GM19463 (cell line): ENCODE data around the gene RHEBL1.

Source experiments
- ATAC-seq: cut with Tn5 transposase; IDR thresholded peaks from one replicate; pipeline ENCODE4 v1.9.1; 2021; ENCODE audit warnings: mild to moderate bottlenecking, moderate library complexity; ENCODE audit not compliant: unreplicated experiment

The RHEBL1 gene

DNA sequence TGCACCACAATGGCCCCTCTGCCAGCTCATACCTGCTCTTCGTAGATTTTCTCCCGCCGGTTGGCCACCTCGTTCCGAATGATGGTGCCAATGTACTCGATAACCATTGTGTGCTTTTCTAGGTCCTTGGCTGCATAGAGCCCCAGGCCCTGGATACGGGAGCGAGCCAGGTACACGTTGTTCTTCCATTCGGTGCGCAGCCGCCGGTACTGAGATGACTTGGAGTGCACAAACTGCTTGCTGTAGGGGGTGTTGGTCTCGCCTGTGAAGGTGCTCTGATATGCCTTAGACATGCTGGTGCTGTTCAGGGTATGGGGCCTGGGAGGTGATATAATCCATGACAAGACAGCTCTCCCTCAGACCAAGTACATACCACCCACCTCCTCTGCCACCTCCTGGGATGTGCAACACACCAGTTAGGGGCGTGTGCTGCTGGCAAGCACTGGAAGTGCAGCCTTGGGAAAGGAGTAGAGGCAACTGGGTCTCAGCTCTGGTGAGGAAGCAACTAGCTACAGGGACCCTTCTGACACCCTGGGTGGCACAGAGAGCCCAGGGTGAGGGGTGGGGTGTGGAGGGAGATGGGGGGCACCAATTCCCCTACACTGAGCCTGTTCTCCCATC is 47.1 kb downstream of the RHEBL1 start:
- ATAC-seq = no peak

DNA sequence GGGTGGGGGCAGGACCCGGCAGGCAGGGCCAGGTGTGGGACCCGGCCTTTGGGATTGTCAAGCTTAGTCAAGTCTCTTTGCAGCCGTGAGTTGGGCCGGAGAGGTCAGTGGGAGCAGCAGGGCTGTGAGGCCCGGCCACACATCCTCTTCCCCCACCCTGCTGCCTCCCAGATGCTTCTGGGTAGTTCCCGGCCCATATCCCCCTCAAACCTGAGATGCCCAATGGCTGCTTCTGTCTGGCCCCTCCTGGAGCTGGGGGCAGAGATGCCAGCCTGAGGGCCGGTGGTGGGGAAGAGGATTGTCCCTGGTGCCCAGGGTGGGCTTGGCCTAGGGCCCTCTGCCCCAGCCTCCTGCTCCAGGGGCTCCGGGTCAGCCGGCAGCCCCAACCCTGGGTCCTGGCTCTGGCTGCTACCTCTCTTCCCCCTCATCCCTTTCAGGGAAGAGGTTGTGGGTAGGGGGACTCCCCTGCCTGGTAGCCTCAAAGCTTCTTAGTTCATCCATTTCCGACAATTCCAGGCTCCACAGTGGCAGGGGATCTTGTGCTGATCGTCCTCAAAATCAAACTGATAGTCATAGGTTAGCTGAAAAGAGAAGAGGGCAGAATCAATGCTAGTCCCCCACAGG is 48.4 kb downstream of the RHEBL1 start:
- no peak for ATAC-seq

DNA sequence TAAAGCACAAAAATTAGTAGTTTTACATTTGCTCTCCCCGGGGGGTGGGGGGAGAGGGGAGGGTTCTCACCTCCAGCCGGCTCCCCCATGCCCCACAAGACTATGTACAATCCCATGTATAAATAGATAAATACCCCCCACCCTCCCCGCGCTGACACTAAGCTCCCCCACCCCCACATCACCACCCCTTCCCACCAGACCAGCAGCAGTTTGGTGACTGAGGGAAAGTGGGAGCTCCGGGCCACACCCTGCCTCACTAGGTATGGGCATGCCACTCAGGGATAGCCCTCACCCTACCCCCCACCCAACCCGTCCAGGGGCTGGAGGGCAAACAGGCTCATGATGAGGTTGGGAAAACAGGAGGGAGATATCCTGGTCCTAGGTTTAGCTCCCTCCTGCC is 49.3 kb downstream of the RHEBL1 start:
- ATAC-seq = no peak

DNA sequence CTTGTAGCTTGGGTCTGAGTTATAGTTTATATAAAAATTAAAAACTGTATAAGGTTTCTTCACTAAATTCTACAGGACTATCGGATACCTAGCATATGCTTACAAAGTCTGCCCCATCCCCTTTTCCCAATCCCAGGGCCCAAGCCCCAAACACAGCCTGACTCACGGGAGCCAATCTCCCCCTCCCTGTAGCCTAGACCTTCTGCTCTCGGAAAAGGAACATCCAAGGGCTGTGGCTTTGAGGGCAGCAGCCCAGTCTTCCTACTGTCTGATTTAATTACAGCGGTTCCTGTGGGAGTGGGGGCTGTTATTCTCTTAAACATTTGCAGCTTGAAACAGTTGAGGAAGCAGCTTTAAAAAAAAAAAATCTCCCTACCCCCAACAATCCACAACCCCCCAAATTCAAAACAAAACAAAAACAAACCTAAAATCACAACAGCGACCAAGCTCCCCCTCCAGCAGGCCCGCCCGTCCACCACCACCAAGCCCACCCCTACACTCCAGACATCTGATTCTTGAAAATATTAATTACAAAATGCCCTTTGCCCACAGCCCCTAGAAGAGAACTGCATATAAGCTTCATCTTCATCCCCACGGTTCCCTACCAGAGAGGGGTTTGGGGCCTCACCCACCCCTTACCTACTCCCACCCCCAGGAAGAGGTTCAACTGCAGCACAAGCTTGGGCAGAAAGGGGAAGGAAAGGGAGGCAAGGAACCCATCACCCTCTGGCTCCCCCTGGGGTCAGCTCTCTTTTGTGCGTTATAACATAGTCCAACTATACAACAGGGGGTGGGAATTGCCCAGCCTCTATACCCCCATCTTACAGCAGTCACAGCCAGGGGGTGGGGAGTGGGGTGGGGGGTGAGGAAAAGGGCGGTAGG is 50.1 kb downstream of the RHEBL1 start:
- no peak for ATAC-seq

DNA sequence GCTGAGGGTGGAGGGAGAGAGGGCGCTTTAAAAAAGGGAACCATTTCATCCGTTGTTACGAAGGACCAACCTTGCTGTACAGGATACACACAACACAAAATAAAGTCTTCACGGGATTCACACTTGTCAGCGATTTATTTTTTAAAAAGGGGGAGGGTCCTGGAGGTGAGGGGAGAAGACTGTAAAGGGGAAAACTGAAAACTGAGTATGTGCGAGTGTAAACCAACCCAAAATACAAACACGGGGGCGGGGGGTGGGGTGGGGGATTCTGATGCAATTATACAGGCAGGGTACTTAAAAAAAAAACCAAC is 50.7 kb downstream of the RHEBL1 start:
- ATAC-seq = peak; percentile 10

DNA sequence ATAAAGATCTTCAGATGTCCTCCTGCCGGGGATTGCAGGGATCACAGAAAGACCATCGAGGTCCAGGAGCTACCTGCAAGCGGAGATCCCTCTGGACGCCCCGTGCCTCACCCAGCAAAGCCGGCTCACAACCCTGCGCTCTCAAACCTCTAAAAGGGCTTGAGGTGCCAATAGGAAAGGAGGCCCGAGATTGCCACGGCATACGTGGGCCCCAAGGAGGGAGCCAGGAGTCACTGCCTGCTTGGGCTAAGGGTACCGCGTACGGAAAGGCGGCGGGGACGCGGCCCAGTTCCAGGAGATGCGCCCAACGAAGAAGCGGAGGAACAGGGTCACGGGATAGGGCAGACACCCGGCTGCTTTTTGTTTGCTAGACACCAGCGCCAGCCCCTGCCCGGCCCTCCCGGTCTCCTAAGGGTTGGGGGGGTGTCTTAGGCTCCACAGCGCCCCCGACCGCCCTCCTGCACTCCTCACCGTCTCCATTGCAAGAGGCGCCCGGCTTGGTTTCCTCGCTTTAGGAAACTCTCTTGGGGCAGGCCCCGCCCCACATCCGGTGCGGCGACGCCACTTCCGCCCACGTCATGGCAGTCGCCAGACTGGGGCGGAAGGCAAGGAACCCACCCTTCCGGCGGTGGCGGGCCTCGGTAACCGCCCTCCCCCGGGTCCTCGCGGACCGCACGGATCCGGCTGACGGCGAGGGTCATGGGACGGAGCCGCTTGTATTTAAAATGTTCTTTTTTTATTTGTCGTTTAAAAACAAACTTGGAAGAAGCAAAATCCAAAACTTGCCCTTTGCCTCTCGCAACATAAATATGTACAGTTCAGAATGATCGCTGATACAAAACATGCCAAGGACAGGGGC is 51.3 kb downstream of the RHEBL1 start, which contains the start of gene PRKAG1:
Gene PRKAG1, minus strand, starts transcription at position 516 of the 859 bp plus-strand sequence. Its CDS starts 36 bp downstream, at position 480.
- peak; percentile 93 for ATAC-seq

DNA sequence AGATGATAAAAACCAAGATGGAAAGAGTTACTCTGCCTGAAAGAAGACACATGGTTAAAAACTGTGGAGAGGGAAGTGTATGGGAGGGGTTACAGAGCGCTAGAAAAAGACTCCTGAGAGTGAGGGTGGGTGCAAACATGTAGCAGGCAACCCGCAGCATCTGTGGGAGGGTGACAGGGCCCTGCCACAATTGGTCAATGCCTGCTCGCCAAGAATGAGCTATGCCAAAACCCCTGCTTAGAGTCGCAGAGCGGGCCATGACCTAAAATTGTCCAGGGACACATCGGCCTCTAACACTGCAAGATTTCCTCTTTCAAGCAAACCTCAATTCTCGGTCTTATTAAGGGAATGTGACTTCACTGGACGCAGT is 51.9 kb downstream of the RHEBL1 start:
- no peak for ATAC-seq

DNA sequence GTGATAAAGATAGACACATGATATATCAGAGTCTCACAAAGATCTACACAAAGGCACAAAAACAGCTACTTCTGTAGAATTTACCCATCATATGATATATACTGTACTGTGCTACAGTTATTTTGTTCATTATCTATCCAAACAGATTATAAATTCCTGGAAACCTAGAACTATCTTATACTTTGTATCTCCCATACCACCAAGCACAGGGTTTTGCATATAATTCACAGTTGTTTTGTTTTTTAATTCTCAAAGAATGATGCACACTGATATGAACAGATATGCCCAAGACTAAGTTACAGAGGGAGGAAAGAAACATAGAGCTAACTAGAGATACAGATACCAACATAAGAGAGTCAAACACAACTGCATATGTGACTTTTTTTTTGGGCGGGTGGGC is 54.6 kb downstream of the RHEBL1 start:
- no peak for ATAC-seq
